Liver (tissue), 3 donors: ENCODE data around the gene UPF1.

Source experiments
- EGR1 ChIP-seq, 2 donors: IDR thresholded peaks; 2 replicates each; pipeline ENCODE4 v1.6.1; 2016 to 2018; ENCODE audit warnings: antibody characterized with exemption in 2 of 2, low read depth in 2 of 2
- TAF1 ChIP-seq: conservative IDR thresholded peaks from 2 replicates; pipeline ENCODE4 v1.6.1; 2016; ENCODE audit warnings: antibody characterized with exemption, mild to moderate bottlenecking
- YY1 ChIP-seq: IDR thresholded peaks from 2 replicates; pipeline ENCODE4 v1.6.1; 2016; ENCODE audit warnings: antibody characterized with exemption, mild to moderate bottlenecking
- TF ChIP-seq, protein P1 (sequence below): fragments of 150-350 bp; IDR thresholded peaks from 2 replicates; pipeline ENCODE4 v1.5.1; 2017; ENCODE audit warnings: improper control_type of control experiment, low read depth, low read length; ENCODE audit not compliant: missing input control
- donor health status: healthy.
- donor health status: healthy.

GRCh38 chr19:18850471-18851375, 19.0 kb downstream of the UPF1 start:
- TF ChIP-seq, protein P1, sequence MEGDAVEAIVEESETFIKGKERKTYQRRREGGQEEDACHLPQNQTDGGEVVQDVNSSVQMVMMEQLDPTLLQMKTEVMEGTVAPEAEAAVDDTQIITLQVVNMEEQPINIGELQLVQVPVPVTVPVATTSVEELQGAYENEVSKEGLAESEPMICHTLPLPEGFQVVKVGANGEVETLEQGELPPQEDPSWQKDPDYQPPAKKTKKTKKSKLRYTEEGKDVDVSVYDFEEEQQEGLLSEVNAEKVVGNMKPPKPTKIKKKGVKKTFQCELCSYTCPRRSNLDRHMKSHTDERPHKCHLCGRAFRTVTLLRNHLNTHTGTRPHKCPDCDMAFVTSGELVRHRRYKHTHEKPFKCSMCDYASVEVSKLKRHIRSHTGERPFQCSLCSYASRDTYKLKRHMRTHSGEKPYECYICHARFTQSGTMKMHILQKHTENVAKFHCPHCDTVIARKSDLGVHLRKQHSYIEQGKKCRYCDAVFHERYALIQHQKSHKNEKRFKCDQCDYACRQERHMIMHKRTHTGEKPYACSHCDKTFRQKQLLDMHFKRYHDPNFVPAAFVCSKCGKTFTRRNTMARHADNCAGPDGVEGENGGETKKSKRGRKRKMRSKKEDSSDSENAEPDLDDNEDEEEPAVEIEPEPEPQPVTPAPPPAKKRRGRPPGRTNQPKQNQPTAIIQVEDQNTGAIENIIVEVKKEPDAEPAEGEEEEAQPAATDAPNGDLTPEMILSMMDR = no peak
- no peak for TF ChIP-seq EGR1 (IDR thresholded peaks at IDR 0.05; ENCODE audit: low read depth in 2 of 2)
- no peak for TF ChIP-seq TAF1
- TF ChIP-seq YY1 = no peak
